Skeletal muscle satellite cell (primary cell): Measurements from ENCODE around the gene RBMS1.

Experiments used
- H3K27me3 ChIP-seq: 2 replicates; pipeline ENCODE4 v1.7.0; 2013; ENCODE audit warnings: low read length; ENCODE audit not compliant: control insufficient read depth, insufficient read depth
- H3K36me3 ChIP-seq: 2 replicates; pipeline ENCODE4 v1.7.0; 2013; ENCODE audit warnings: mild to moderate bottlenecking, control low read depth, low read length; ENCODE audit not compliant: insufficient read depth
- H3K4me1 ChIP-seq: 2 replicates; pipeline ENCODE4 v1.7.0; 2013; ENCODE audit warnings: low read length; ENCODE audit not compliant: control insufficient read depth, insufficient read depth
- H3K4me2 ChIP-seq: 2 replicates; pipeline ENCODE4 v1.7.0; 2013; ENCODE audit warnings: mild to moderate bottlenecking, low read length
- H3K4me3 ChIP-seq: 2 replicates; pipeline ENCODE4 v1.7.0; 2013; ENCODE audit warnings: low read length
- H3K9ac ChIP-seq: 2 replicates; pipeline ENCODE4 v1.7.0; 2013; ENCODE audit warnings: mild to moderate bottlenecking, low read depth, low read length, moderate library complexity
- H3K9me3 ChIP-seq: replicated peaks from 2 replicates; pipeline ENCODE4 v1.7.0; 2013; ENCODE audit warnings: mild to moderate bottlenecking, control low read depth, low read length

Gene RBMS1

GRCh38 chr2:160278879-160279177 is 214.8 kb downstream of the RBMS1 start:
- Histone ChIP-seq H3K27me3 (no peaks in the 10 kb centered on the region), H3K9ac (peak overlapping the region; percentile 40), H3K36me3 (peaks cover 93% of the 10 kb centered on the region), H3K4me3 (no peak overlapping the region), H3K4me2 (no peak overlapping the region), H3K4me1 (peaks cover 25% of the 10 kb centered on the region), H3K9me3 (no peaks in the 10 kb centered on the region)

DNA sequence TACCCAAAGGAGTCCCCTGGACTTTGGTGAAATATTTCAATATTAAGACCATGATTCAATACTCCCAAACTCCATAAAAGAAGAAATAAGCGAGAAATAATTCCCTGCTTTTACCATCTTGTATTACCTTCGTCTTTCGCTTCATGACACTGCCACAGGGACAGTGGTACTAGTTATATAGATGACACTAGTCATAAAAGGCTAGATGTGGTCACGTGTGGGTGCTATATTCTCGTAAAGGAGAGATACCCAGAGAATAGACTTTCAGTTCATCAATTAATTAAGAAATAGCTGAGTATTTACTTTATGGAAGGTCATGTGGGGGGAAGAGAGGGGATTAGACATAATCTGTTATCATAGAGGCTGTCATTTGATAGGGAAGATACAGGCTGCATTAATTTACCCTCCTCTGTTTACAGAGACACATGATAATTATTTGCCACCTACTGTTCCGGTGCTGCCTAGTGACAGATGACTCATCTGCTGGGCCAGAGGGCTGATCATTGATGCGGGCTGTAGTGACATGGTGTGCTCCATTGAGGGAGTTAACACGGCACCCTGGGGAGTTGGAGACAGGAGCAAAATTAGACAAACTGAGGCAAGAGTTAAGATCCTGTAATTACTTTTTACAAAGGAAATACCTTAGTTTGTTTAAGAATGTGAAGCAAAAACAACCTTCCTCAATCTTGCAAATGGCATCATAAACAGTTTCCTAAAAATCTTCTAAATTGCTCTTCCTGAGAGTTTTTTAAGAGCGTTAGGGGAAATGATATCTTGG is 215.3 kb downstream of the RBMS1 start:
- H3K36me3 ChIP-seq: peaks cover 91% of the 10 kb centered on the region
- H3K4me2 ChIP-seq: no peak overlapping the region
- peaks cover 25% of the 10 kb centered on the region for H3K4me1 ChIP-seq
- no peaks in the 10 kb centered on the region for H3K9me3 ChIP-seq
- H3K9ac ChIP-seq: no peak overlapping the region
- no peak overlapping the region for H3K4me3 ChIP-seq
- H3K27me3 ChIP-seq: no peaks in the 10 kb centered on the region

DNA sequence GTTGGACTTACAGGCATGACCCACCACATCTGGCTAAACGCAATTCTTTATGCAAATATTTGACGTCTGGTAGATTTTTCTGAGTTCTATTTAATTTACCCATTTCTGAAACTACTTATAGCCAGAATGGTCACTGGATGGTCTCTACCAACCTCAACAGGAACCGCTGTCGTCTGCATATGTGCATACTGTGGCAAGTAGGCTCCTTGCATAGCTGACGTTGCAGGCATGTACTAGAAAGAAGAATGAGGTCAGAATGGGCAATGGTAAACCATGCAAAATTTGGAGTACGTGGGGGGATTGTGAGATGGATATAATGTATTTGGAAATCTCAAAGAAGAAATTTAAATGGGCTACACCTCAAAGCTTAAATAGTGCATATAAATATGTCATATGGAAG is 216.5 kb downstream of the RBMS1 start:
- Histone ChIP-seq H3K4me3 (no peak overlapping the region), H3K4me1 (peaks cover 25% of the 10 kb centered on the region), H3K9me3 (no peaks in the 10 kb centered on the region), H3K36me3 (peaks cover 87% of the 10 kb centered on the region), H3K9ac (no peak overlapping the region), H3K27me3 (no peaks in the 10 kb centered on the region), H3K4me2 (no peak overlapping the region)

DNA sequence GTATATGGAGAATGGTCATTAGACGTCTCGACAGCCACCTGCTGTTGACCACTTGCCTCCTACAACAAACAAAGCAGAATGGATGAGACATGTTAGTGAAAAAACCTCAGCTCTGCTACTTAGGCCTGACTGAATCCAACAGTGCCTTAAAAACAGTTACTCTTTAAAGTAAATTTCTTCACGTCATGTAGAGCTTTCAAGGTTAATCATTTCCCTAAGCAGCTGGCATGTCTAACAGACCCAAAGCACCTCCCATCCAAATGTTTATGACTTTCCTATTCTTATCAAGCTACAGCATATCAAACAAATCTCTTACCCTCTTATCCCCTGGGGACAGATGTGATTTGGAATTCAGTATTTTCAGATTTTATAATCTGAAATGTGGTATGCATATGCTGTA is 218.0 kb downstream of the RBMS1 start:
- H3K4me2 ChIP-seq: no peak overlapping the region
- H3K36me3 ChIP-seq: peaks cover 87% of the 10 kb centered on the region
- no peaks in the 10 kb centered on the region for H3K27me3 ChIP-seq
- no peak overlapping the region for H3K9ac ChIP-seq
- H3K4me3 ChIP-seq: no peak overlapping the region
- no peaks in the 10 kb centered on the region for H3K9me3 ChIP-seq
- peaks cover 36% of the 10 kb centered on the region for H3K4me1 ChIP-seq

DNA sequence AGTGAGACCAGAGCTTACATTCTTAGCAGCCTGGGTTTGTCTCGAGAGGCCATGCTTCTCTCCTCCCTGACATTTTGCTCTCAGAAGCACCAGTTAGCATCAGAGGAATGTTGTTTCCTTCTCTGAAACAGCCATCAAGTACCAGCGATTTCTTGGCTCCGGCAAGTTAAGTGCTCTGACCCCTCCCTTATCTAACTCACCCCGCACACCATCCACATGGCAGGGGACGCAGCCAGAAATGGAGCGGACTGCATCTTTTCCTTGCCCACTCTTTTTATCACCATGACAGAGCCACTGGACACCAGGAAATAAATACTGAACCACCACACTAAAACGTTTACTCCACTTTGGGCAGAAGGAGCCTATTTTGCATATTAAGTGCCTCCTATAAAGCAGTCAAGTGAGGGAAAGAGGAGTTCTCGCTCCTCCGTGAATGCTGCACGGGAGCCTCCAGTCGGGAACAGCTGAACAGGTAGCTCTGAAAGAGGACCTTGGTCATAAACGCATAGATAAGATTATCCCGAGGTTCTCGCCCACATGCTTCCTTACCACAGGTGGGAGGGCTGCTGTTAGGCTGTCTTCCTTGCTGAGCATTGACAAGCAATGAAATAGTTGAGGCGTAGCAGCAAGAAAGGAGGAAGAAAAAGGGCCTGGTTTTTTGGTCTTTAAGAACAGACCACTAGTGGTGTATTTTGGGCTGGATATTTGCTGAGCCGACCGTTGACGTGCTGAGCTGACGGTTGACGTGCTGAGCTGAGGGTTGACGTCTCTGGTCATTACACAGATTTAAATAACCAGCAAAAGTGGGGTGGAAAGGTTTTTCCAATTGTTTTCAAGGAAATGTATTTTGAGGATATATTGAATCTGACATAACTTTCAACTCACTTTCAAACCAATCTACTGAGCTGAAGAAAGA is 222.2 kb downstream of the RBMS1 start:
- peak overlapping the region; percentile 59 for H3K4me3 ChIP-seq

GRCh38 chr2:160270571-160271113 is 223.0 kb downstream of the RBMS1 start:
- H3K27me3 ChIP-seq: no peaks in the 10 kb centered on the region
- peak overlapping the region; percentile 79 for H3K9ac ChIP-seq
- no peaks in the 10 kb centered on the region for H3K9me3 ChIP-seq
- H3K4me1 ChIP-seq: peaks cover 39% of the 10 kb centered on the region
- H3K4me3 ChIP-seq: peak overlapping the region; percentile 59
- peak overlapping the region; percentile 77 for H3K4me2 ChIP-seq
- H3K36me3 ChIP-seq: peaks cover 41% of the 10 kb centered on the region

More for the DNA sequence above, 222.2 kb downstream of the RBMS1 start:
- H3K9ac ChIP-seq: peak overlapping the region; percentile 79
- no peaks in the 10 kb centered on the region for H3K27me3 ChIP-seq
- peaks cover 49% of the 10 kb centered on the region for H3K36me3 ChIP-seq
- peaks cover 39% of the 10 kb centered on the region for H3K4me1 ChIP-seq
- H3K4me2 ChIP-seq: peak overlapping the region; percentile 77
- H3K9me3 ChIP-seq: no peaks in the 10 kb centered on the region

- Histone ChIP-seq H3K4me1 (peaks cover 39% of the 10 kb centered on the region), H3K27me3 (no peaks in the 10 kb centered on the region), H3K9ac (peak overlapping the region; percentile 79), H3K9me3 (no peaks in the 10 kb centered on the region), H3K4me2 (peak overlapping the region; percentile 77), H3K4me3 (peak overlapping the region; percentile 59), H3K36me3 (peaks cover 35% of the 10 kb centered on the region)
These were observed 223.6 kb downstream of the RBMS1 start for GRCh38 chr2:160269803-160270570.

GRCh38 chr2:160269365-160269764 is 224.2 kb downstream of the RBMS1 start:
- peaks cover 29% of the 10 kb centered on the region for H3K36me3 ChIP-seq
- no peaks in the 10 kb centered on the region for H3K27me3 ChIP-seq
- H3K4me2 ChIP-seq: peak overlapping the region; percentile 77
- no peaks in the 10 kb centered on the region for H3K9me3 ChIP-seq
- H3K9ac ChIP-seq: peak overlapping the region; percentile 79
- peak overlapping the region; percentile 59 for H3K4me3 ChIP-seq
- H3K4me1 ChIP-seq: peaks cover 39% of the 10 kb centered on the region

DNA sequence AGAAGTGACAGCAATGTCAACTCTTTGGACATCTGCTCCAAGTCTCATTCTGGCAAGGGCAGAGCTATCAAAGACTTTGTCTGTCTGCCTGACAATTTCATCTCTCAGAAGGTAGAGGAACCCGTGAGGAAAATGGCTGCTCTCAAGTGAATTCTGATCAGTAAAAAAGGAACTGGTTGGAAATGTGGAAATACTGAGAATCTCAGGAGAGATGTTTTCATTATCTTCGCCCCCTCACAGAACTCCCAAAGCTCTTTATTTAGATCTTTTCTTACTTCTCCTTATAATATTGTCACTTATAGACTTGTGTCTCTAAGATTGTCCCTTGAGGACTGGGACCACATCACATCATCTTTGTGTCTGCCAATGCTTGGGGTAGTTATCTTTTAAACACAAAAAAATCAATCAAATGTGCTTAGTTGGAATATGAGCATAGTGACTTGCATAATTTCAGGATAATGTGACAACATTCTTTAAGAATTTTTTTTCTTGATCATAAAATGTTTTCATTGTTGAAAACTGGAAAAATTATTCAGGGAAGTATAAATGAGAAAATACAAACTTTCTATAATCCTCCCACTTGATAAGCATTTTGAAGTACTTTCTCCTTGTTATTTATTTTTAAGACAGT is 225.3 kb downstream of the RBMS1 start:
- no peaks in the 10 kb centered on the region for H3K27me3 ChIP-seq
- H3K9ac ChIP-seq: no peak overlapping the region
- H3K4me2 ChIP-seq: no peak overlapping the region
- no peaks in the 10 kb centered on the region for H3K9me3 ChIP-seq
- H3K4me3 ChIP-seq: no peak overlapping the region
- peaks cover 39% of the 10 kb centered on the region for H3K4me1 ChIP-seq
- H3K36me3 ChIP-seq: peaks cover 22% of the 10 kb centered on the region

DNA sequence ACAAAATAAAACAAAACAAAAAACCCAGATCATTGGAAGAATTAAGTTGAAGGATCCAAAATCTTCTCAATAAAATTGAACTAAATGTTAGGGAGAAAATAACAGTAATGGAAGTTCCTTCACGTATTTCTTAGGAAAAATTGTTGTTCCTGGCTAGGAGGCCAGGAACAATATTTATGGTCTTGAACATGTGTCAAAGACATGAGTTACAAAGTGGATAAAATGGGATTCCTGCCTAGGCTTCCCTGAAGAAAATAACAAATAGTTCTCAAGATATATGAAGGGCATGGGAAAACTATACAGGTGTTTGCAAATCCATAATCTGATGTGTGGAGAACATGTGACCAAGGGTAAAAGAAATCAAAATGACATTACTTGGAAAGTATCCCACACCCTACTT is 225.9 kb downstream of the RBMS1 start:
- Histone ChIP-seq H3K36me3 (peaks cover 16% of the 10 kb centered on the region), H3K4me1 (peaks cover 39% of the 10 kb centered on the region), H3K4me3 (no peak overlapping the region), H3K27me3 (no peaks in the 10 kb centered on the region), H3K4me2 (no peak overlapping the region), H3K9ac (no peak overlapping the region), H3K9me3 (no peaks in the 10 kb centered on the region)
